GM23248 (cell line): ENCODE measurements around the gene PIK3R5.

Experiments
- EZH2 ChIP-seq: fragments of 200-600 bp; sonication (generic); IDR thresholded peaks from 2 replicates; pipeline ENCODE4 v1.6.1; 2018; ENCODE audit warnings: antibody characterized with exemption, mild to moderate bottlenecking; ENCODE audit not compliant: insufficient read depth, poor library complexity, severe bottlenecking
- EZH2phosphoT487 ChIP-seq: fragments of 200-600 bp; sonication (generic); IDR thresholded peaks from 2 replicates; pipeline ENCODE4 v1.6.1; 2018; ENCODE audit warnings: antibody characterized with exemption, moderate library complexity, mild to moderate bottlenecking, low read depth; ENCODE audit not compliant: insufficient read depth

DNA sequence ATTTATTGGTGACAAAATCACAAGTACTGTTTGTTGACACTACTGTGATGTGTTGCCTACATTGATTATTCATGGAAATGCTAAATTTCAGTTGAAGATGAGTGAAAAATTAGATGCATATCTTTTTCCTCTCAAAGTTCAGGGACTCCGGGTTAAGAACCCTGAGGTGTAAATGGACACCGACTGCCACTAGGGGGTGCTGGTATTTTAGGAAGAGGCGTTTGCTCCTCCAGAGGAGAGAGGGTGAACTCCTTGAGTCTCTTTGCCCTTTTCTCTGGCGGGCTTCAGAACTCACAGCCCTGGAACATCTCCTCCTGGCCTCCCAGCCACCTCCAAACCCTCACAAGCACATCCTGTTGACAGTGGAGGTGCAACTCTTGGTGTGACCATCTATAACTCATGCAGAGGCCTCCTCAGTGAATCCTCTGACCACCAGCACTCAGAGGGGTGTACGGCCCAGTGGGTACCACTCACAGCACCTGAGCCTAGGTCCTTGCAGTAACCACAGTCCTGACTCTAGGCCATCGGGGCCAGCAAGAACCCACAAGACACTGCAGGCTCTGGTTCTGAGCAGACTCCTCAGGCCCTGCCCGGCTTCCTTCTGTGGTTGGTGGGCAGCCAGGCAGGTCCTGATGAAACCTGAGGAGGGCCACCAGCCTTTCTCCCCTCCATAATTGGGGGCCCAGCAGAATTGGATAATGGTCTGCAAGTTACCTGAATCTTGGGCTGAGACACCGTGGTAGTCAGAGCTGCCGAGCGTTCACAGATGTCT lies 26.2 kb upstream of the PIK3R5 start:
- no peak for TF ChIP-seq EZH2
- TF ChIP-seq EZH2phosphoT487, result no peak
